HG02943 (cell line): ENCODE measurements around the gene LRRC63.

Source experiments
- ATAC-seq: cut with Tn5 transposase; IDR thresholded peaks from one replicate; pipeline ENCODE4 v1.9.1; 2021; ENCODE audit warnings: mild to moderate bottlenecking, low read depth, moderate library complexity; ENCODE audit not compliant: unreplicated experiment

LRRC63 gene

DNA sequence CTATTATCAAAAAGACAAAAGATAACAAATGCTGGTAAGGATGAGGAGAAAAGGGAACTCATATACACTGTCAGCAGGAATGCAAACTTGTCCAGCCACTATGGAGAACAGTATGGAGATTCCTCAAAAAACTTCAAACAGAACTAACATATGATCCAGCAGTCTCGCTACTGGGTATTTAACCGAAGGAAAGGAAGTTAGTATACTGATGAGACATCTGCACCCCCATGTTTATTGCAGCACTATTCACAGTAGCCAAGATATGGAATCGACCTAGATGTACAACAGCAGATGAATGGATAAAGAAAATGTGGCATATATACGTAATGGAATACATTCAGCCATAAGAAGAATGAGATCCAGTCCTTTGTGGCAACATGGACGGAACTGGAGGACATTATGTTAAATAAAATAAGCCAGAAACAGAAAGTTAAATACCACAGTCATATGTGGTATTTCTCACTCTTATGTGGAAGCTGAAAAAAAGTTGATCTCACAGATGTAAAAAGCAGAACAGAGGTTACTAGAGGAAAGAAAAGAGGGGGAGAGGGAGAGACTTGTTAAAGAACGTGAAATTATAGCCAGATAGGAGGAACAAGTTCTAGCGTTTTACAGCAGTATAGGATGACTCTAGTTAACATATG lies 92.1 kb downstream of the LRRC63 start:
- ATAC-seq: no peak

DNA sequence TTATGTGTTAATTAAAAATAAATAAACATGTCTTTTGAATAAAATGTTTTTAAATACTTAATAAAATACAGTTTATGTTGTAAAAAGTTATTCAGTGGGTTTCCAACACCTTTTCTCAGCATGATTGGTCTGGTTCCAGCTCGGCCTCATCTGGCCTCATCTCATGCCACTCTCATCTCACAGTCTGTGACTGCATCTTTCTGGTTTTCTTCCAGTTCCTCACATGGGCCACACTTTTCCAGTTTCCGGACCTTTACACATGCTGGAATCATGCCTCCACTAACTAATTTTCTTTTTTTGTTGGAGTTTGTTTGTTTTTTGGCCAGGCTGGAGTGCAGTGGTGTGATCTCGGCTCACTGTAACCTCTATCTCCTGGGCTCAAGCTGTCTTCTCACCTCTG lies 92.8 kb downstream of the LRRC63 start:
- no peak for ATAC-seq

- ATAC-seq: no peak
These were observed 95.8 kb downstream of the LRRC63 start for GRCh38 chr13:46307554-46307953.

DNA sequence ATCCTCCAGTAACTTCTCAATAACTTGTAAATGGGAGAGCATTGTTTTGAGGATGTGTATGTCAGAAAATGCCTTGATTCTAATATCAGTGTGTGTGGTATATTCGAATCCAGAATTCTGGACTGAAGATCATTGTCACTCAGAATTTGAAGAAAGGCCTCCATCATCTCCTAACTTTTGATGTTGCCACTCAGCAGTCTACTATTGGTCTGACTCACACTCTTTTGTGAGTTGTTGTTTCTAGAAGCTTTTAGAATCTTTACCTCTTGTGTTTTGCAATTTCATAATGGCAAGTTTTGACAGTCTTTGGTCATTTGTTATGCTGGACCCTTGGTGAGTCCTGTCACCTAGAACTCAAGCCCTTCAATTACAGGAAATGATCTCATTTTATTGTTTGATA lies 98.3 kb downstream of the LRRC63 start:
- no peak for ATAC-seq

DNA sequence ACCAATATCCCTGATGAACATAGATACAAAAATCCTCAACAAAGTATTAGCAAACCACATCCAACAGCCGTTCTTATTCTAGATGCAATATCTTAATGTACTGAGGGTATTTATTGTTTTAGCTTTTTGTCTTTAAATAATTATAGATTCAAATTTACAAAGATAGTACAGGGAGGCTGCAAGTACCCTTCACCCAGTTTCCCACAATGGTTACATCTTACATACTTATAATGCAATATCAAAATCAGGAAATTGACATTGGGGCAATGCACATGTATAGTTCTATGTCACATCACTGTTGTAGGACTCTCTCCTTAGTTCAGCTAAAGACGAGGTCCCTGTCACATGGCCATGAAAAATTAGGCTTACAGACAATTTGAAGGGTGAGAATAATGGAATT lies 99.5 kb downstream of the LRRC63 start:
- ATAC-seq: no peak

DNA sequence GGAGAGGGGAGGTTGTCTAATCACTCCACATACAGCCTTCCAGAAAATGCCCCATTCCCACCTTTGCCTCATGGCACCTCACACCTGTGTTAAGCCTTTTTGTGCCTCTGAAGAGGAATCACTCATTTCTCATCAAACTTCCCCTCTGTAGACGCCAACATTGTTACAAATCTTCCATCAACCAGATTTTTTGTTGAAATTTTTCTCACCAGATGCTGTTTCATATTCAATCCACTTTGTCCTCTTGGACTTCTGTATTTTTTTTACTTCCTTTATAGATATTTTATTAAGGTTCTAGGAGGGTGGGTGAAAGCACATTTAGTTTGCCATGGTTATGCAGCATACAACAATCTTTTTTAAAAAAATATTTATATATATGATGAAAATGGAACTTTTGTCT lies 101.3 kb downstream of the LRRC63 start:
- ATAC-seq: no peak

DNA sequence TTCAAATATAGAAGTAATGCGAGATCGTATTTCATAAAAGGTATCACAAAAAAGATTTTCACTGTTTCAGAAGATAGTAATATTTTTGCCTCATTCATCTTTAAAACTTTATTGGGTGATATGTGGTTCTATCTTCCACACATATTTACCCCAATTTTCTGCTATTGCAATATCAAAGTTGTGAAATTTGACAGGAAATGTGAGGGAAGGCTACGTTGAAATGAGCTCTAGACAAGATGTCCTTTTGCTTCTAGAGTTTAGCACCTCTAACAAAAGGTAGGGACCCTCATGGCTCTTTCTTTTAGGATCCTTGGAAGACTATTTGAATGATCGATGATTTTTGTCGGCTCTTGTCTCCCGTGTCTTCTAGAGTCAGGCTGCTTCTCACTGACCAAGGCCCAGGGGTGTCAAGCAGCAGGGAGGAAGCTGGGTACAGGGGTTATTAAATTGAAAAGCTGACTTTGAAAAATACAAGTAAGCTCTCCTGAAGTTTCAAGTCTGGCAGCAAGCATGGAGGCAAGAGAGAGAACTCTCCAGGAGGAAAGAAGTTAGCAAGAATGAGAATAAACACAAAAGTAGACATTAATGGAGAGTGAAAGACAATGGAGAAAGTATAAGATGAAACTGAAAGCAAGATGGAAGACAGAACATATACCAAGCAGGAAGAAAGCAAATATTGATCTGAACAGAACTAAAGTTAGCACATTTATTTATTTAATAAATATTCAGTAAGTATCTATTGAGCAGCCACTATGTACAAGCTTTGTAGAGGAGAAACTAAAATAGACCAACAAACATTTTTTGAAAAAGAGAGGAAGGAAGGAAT lies 101.9 kb downstream of the LRRC63 start:
- ATAC-seq: no peak

GRCh38 chr13:46314587-46314986 lies 102.9 kb downstream of the LRRC63 start:
- ATAC-seq: no peak

DNA sequence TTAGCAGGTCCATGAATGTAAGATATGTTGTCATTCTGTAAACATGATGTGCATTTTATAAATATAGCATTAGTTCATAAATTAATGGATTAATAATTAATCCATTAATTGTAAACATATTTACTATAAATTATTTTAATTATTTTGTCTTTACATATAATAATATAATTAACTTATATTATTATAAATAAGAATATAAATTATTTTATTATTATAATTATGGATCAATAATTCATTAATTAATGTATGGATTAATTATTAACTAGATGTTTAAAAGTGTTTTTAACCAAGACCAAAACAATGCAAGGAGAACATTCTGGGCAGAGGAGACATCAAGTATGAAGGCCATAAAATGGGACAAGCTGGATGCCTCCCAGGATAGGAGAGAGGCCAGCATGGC lies 103.3 kb downstream of the LRRC63 start:
- no peak for ATAC-seq

DNA sequence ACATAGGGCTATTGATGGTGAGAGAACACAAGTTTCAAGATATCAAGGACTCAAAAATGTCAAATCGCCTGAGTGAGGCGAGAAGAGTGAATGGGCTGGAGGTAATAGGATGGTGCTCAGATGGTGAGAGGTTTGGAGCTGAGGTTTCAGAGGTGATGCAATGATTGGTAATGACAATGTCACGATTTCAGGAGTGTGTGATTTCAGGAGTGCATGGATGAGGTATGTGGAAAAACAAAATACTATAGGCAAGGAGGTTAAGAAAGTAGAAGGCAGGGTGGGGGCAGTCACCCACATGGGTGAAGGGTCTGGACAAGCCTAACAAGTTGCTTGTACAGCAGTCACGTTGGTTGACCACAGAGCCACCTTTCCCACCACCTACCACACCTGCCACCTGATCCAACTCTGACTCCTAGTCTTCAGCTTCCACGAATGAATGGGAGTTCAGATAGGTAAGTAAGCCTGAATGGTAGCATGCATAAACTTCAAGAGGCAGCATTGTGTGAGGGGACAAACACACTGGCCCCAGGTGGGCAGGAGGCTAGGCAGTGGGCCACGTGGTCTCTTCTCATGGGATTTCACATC lies 103.9 kb downstream of the LRRC63 start:
- ATAC-seq: no peak

DNA sequence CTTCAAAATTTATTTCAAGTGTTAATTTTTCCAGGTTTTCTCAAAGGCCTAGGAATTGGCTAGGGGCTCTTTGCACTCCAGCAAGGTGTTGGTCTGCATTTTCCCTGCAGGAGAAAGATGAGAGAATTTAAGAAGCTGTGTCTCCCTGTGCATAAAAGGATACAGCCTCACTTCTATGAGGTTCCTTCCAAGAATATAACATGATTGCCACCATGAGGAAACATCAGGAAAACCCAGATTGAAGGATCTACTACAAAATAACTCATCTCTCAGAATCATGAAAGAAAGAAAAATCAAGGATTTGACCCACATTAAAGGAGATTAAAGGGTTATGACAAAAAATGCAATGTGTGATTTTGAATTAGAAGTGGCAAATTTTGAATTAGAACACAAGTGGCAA lies 105.4 kb downstream of the LRRC63 start:
- ATAC-seq: no peak

- ATAC-seq: no peak
These were observed 107.3 kb downstream of the LRRC63 start for GRCh38 chr13:46318986-46319385.

DNA sequence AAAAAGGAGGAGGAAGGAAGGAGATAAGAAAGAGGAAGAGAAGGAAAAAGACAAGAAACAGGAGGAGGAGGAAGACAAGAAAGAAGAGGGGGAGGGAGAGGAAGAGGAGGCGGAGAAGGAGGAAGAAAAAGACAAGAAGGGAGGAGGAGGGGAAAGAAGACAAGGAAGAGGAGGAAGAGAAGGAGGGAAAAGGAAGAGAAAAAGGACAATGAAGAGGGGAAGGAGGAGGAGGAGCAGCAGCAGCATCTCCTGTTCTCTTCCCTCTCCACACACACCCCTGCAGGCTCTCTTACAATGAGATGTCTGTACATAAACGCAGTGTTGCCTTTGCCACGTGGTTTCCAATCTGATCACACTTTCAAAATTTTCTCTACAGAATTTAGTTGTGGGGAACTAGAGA lies 108.7 kb downstream of the LRRC63 start:
- ATAC-seq: no peak

GRCh38 chr13:46320821-46321220 lies 109.1 kb downstream of the LRRC63 start:
- no peak for ATAC-seq

DNA sequence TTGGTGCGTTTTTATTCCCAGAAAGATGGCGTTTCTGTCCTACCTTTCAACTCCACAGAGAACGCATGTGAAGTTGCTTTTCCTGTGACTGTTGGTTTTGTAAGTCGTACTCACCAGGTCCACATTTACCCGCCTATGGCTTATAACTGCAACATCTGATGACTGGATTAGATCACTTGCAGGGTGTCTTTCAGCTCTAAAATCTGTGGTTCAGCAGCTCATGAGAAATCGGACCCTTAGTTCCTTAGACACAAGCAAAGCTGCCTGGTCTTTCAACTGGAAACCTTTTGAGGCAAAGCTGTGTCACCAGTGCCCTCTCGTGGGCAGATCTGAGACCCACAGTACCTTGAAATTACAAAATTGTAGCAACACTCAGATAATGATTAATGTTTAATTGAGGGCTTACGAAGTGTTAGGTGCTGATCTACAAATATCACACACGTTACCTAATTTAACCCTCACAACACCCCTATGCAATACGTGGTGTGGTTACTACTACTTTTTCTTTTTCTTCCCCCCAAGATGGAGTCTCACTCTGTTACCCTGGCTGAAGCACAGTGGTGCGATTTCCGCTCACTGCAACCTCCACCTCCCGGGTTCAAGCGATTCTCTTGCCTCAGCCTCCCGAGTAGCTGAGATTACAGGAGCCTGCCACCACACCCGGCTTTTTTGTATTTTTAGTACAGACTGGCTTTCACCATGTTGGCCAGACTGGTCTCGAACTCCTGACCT lies 109.9 kb downstream of the LRRC63 start:
- no peak for ATAC-seq

DNA sequence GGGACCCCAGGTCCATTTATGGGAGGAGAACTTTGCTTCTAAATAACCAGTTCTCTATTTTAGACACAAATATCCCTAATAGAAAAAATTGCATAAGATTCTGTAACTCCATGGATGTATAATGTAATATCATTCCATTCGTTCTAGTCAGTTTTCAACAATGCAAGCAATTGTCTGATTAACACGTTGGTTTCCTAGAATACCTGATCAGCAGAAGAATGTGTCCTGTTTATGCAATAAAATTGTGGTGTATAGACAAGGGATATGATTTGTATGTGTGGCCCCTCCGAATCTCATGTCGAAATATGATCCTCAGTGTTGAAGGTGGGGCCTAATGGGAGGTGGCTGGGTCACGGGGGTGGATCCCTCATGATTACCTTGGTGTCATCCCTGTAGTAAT lies 113.2 kb downstream of the LRRC63 start:
- no peak for ATAC-seq
